Peyer's patch (tissue), 4 donors: ENCODE results near the gene LUZP2. TPM values are rescaled to one million over a fixed set of nuclear protein-coding genes. Genes with fewer than 3 reads are reported as not detected.

Source experiments
- DNase-seq, 3 donors: peaks; one replicate each; pipeline ENCODE4 v3.0.0-alpha.2; 2017 to 2019
- H3K27ac ChIP-seq, 4 donors: fragments of 200-600 bp; sonication (generic); one replicate each; pipeline ENCODE4 v1.5.1; 2016 to 2019
- H3K27me3 ChIP-seq, 2 donors: fragments of 200-600 bp; sonication (generic); one replicate each; pipeline ENCODE4 v1.5.1; 2019
- H3K36me3 ChIP-seq, 3 donors: fragments of 200-600 bp; sonication (generic); one replicate each; pipeline ENCODE4 v1.5.1; 2016 to 2019
- H3K4me1 ChIP-seq, 4 donors: fragments of 200-600 bp; sonication (generic); one replicate each; pipeline ENCODE4 v1.5.1; 2016 to 2019
- H3K4me3 ChIP-seq, 4 donors: fragments of 200-600 bp; sonication (generic); 1 replicate in 3 of 4; 2 replicates in 1 of 4; pipeline ENCODE4 v1.5.1; 2016 to 2019; ENCODE audit warnings: mild to moderate bottlenecking in 1 of 4
- H3K9me3 ChIP-seq, 4 donors: fragments of 200-600 bp; sonication (generic); one replicate each; pipeline ENCODE4 v1.5.1; 2016 to 2019; ENCODE audit warnings: mild to moderate bottlenecking in 1 of 4
- CTCF ChIP-seq, 6 experiments: fragments of 450-650 bp in 4 of 6; fragments of 200-600 bp in 2 of 6; sonication (generic) in 1 of 6; IDR thresholded peaks; one replicate each; pipeline ENCODE4 v1.5.1; 2017 to 2019; ENCODE audit warnings: antibody characterized with exemption in 6 of 6, mild to moderate bottlenecking in 3 of 6, moderate library complexity in 1 of 6
- POLR2A ChIP-seq, 2 donors: fragments of 450-650 bp; IDR thresholded peaks; one replicate each; pipeline ENCODE4 v1.5.1; 2017; ENCODE audit warnings: antibody characterized with exemption in 2 of 2, mild to moderate bottlenecking in 2 of 2, moderate library complexity in 2 of 2
- total RNA-seq, 4 donors: library from RNA; depleted of rRNA; stranded (reverse); fragments of >200 nt; gene quantifications; one replicate each; pipeline ENCODE4 v1.1.0, GENCODE V29; 2016

LUZP2 gene
- total RNA-seq = under 1 TPM in 1 of 4 donors, not detected in 3; 0.47 TPM

DNA sequence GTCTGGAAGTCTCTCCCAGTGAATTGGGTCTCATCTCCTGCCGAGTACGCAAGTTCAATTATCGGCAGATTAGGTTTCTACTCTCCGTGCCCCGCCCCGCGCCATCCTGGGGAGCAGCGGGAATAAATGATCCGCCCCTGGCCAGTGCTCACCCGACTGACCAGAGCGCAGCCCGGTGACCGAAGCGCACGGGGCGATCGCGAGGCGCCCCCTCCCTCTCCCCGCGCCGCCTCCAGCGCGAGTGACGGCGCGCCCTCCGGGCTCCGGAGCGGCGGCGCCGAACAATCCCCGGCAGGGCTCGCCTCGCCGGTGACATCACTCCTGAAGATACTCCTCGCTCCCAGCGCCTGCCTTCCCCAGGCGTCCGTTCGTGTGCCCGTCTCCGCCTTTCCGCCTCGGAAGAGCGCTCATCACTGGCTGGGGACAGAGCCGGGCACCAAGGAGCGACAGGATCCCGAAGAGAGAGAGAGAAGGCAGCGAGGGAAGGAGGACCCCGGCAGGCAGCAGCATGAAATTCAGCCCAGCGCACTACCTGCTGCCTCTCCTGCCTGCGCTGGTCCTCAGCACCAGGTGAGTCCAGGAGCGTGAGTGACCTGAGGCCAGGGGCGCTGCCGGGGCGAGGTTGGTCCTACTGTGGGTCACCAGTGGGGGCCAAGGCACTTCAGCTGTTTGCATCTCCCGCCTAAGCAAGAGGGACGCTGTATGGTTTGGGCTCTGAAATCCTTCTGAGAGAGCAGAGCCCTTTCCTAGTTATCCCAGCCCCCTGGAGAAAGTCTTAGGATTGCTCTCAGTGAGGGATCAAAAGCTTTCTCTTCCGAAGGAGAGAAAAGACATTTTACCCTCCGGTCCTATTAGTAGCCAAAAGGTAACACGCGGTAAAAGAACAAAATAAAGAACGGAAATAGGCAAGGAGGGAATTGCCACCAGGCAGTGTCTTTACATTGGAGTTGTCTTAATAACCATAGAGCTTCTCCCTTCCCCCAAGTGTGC lies at the start of gene LUZP2:
TSS of gene LUZP2 (plus strand) at position 318 of the 990 bp plus-strand sequence.
- H3K27me3 ChIP-seq = no peaks in the 10 kb centered on the region
- no peak within 1 kb of the TSS for H3K27ac ChIP-seq
- H3K36me3 ChIP-seq = no peaks in the 10 kb centered on the region
- no peak for TF ChIP-seq POLR2A (IDR thresholded peaks at IDR 0.05)
- TF ChIP-seq CTCF (IDR thresholded peaks at IDR 0.05) = no peak
- DNase-seq = peak in 1 of 3 donors; percentile 55
- H3K4me1 ChIP-seq = peaks cover 0 to 14% (median 0%) of the 10 kb centered on the region in 4 donors
- H3K9me3 ChIP-seq = no peaks in the 10 kb centered on the region
- H3K4me3 ChIP-seq = peak within 1 kb of the TSS in 2 of 4 donors; percentile 35 to 54

DNA sequence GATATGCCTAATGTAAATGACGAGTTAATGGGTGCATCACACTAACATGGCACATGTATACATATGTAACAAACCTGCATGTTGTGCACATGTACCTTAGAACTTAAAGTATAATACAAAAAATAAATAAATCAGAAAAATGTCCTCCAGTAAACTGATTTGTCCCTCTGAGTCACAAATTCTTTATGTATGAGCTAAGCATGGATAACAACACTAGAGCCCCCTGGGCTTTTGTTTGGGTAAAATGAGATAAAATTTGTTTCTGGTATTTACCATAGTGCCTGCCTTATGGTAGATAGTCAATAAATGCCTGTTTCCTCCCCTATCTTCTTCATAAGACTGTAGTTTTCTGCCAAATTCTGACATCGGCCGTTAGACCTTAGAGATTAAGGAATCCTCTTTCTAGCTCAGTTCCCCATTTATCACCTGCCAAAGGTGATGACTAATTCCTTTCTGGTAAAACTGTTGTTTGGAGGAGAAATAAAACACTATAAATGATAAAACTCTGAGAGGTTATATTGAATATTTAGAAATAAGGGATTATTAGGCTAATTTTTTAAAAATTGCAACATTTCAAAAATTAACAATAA lies 43.6 kb upstream of the LUZP2 start:
- TF ChIP-seq POLR2A (IDR thresholded peaks at IDR 0.05) (no peak), CTCF (IDR thresholded peaks at IDR 0.05) (no peak)
- H3K27me3 ChIP-seq = no peaks in the 10 kb centered on the region
- H3K4me3 ChIP-seq = no peak overlapping the region
- H3K9me3 ChIP-seq = no peaks in the 10 kb centered on the region
- H3K4me1 ChIP-seq = no peaks in the 10 kb centered on the region
- no peaks in the 10 kb centered on the region for H3K36me3 ChIP-seq
- no peak for DNase-seq
- no peak overlapping the region for H3K27ac ChIP-seq

DNA sequence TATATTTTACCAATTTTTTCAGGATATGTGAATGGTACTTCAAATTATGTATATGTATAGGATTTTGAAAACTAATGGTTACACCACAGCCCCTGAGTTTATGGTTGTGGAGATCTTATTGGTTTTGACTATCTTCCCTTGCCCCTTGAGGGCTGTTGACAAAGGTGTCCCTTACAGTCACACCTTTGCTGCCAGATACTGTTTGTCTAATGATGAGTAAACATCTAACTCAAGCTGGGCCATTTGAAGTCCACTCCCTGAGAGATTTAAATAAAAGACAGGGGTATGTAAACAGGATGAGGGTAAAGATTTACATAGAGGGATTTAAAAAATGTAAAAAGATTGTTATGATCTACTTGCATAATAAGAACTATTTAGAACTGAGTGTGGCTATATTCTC lies 38.9 kb upstream of the LUZP2 start:
- Histone ChIP-seq H3K4me1 (no peaks in the 10 kb centered on the region), H3K27me3 (no peaks in the 10 kb centered on the region), H3K27ac (no peak overlapping the region), H3K9me3 (no peaks in the 10 kb centered on the region), H3K4me3 (no peak overlapping the region), H3K36me3 (no peaks in the 10 kb centered on the region)
- DNase-seq = no peak
- TF ChIP-seq CTCF (IDR thresholded peaks at IDR 0.05) (no peak), POLR2A (IDR thresholded peaks at IDR 0.05) (no peak)

- no peaks in the 10 kb centered on the region for H3K27me3 ChIP-seq
- H3K4me1 ChIP-seq = no peaks in the 10 kb centered on the region
- no peak overlapping the region for H3K4me3 ChIP-seq
- no peak for TF ChIP-seq CTCF (IDR thresholded peaks at IDR 0.05)
- TF ChIP-seq POLR2A (IDR thresholded peaks at IDR 0.05) = no peak
- no peaks in the 10 kb centered on the region for H3K36me3 ChIP-seq
- no peak overlapping the region for H3K27ac ChIP-seq
- DNase-seq = no peak
- no peaks in the 10 kb centered on the region for H3K9me3 ChIP-seq
These were observed 26.4 kb upstream of the LUZP2 start for GRCh38 chr11:24470431-24470830.

DNA sequence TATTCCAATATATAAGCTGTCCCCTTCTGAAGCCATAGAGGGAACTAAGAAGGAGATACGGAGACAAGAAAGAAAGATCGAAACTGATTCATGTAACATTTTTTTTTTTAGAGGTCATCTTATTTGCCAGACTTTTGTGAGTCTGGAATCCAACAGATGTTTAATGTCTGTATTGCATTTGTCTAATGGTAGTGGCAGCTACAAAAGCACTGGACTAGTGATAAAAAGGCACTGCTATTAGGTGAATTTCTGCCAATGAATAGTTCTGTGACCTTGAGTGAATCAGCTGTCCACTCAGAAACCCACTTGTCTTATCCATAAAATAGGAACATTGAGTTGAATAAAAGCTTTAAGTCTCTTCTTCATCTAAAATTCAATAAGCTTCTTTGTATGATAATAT lies 25.8 kb upstream of the LUZP2 start:
- Histone ChIP-seq H3K36me3 (no peaks in the 10 kb centered on the region), H3K4me3 (no peak overlapping the region), H3K9me3 (no peaks in the 10 kb centered on the region), H3K4me1 (no peaks in the 10 kb centered on the region), H3K27me3 (no peaks in the 10 kb centered on the region), H3K27ac (no peak overlapping the region)
- DNase-seq = no peak
- TF ChIP-seq CTCF (IDR thresholded peaks at IDR 0.05) (no peak), POLR2A (IDR thresholded peaks at IDR 0.05) (no peak)
